Epithelial cell of esophagus (primary cell): Measurements from ENCODE around the gene ODAD2.

ENCODE experiments used
- DNase-seq: peaks from one replicate; pipeline ENCODE4 v3.0.0; 2010; ENCODE audit warnings: low read depth
- H3K4me3 ChIP-seq: 2 replicates; pipeline ENCODE4 v1.5.1; 2011; ENCODE audit warnings: mild to moderate bottlenecking, low read length, control low read depth
- CTCF ChIP-seq: IDR thresholded peaks from 2 replicates; pipeline ENCODE4 v1.5.1; 2011; ENCODE audit warnings: low read depth, mild to moderate bottlenecking, low read length, control low read depth, inconsistent platforms; ENCODE audit not compliant: insufficient read depth; ENCODE audit errors: missing control alignments

The ODAD2 gene

GRCh38 chr10:28014651-28015050 lies 15.8 kb upstream of the ODAD2 start:
- DNase-seq = no peak
- no peak overlapping the region for H3K4me3 ChIP-seq
- TF ChIP-seq CTCF = no peak

GRCh38 chr10:28012990-28013515 lies 14.2 kb upstream of the ODAD2 start:
- TF ChIP-seq CTCF = no peak
- no peak overlapping the region for H3K4me3 ChIP-seq
- DNase-seq = no peak

- TF ChIP-seq CTCF = no peak
- no peak overlapping the region for H3K4me3 ChIP-seq
- no peak for DNase-seq
Measured at GRCh38 chr10:28010821-28011220, 11.9 kb upstream of the ODAD2 start.

DNA sequence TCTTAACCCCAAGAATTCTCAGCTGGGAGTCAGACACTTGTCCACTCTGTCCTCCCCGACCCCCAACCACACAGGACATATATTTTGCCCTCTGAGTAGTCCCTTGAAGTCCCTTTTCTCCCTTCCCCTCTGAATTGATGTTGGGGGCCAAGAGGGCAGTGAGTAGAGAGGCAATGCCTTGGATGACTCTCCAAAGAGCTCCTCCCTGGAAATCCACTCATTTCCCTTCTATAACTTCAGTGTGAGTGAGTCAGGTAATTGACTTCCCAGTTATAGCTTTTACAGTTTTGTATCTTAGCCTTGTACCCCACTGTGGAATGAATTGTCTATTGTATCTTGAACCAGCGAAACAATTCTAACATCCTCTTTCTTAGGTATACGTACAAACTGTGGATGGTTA lies 9.2 kb upstream of the ODAD2 start:
- H3K4me3 ChIP-seq = no peak overlapping the region
- no peak for TF ChIP-seq CTCF
- DNase-seq = no peak

GRCh38 chr10:28001353-28001752 lies 2.5 kb upstream of the ODAD2 start:
- H3K4me3 ChIP-seq = no peak overlapping the region
- TF ChIP-seq CTCF = no peak
- DNase-seq = no peak

- no peak for TF ChIP-seq CTCF
- peak overlapping the region; percentile 39 for H3K4me3 ChIP-seq
- no peak for DNase-seq
Measured at GRCh38 chr10:27998178-27998953, 513 bp downstream of the ODAD2 start.

DNA sequence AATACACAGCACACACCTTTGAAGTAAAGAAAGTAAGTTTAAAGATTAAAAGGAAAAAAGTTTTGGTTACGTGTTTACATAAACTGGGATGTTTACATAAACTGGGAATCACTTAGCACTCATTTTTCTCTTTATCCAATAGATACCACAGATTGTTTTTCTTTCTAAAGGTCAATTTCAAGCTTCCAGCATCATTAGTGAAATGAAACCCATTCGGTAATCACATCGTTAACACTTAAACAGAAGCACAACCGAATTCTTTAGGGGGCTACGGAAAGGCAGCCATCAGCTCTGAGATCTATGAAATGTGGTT lies 1.1 kb downstream of the ODAD2 start:
- H3K4me3 ChIP-seq = peak overlapping the region; percentile 39
- TF ChIP-seq CTCF = no peak
- DNase-seq = no peak
